Left renal pelvis (tissue), 4 donors: ENCODE data around the gene PCNX1. TPM values are rescaled to one million over a fixed set of nuclear protein-coding genes. Genes with fewer than 3 reads are reported as not detected.
"Not testable (repeated sequence)": the region's sequence is repeated elsewhere in the genome, so short reads cannot be mapped to it uniquely, and the experiment has no call there.

Source experiments
- DNase-seq, 4 donors: peaks; one replicate each; pipeline ENCODE4 v3.0.0-alpha.2; 2013; ENCODE audit warnings: low read depth in 4 of 4, low spot score in 3 of 4
- polyA plus RNA-seq, 4 donors: library from polyadenylated mRNA; unstranded; fragments of 120-200 nt; gene quantifications; one replicate each; pipeline ENCODE4 v1.2.1, GENCODE V29; 2013; ENCODE audit not compliant: insufficient read length in 4 of 4

PCNX1 gene
- polyA plus RNA-seq, 4 donors: 28.9 to 55.7 (median 42.6) TPM

GRCh38 chr14:71004481-71004880 lies 97.2 kb downstream of the PCNX1 start:
- DNase-seq: no peak

- DNase-seq: no peak
Observed at GRCh38 chr14:71005076-71005475, 97.8 kb downstream of the PCNX1 start.

- no peak for DNase-seq
Observed at GRCh38 chr14:71006200-71006563, 98.9 kb downstream of the PCNX1 start.

- no peak for DNase-seq
Observed at GRCh38 chr14:71011479-71011878, 104.2 kb downstream of the PCNX1 start.

GRCh38 chr14:71012888-71013287 lies 105.6 kb downstream of the PCNX1 start:
- no peak for DNase-seq

- DNase-seq: peak in 1 of 4 donors; percentile 7
Observed at GRCh38 chr14:71013551-71014192, 106.4 kb downstream of the PCNX1 start.

GRCh38 chr14:71019917-71020316 lies 112.7 kb downstream of the PCNX1 start:
- not testable (repeated sequence) for DNase-seq

GRCh38 chr14:71021347-71022011 lies 114.2 kb downstream of the PCNX1 start:
- DNase-seq: no peak

GRCh38 chr14:71022012-71022869 lies 115.0 kb downstream of the PCNX1 start:
- DNase-seq: no peak

GRCh38 chr14:71022939-71023338 lies 115.7 kb downstream of the PCNX1 start:
- DNase-seq: no peak

GRCh38 chr14:71029236-71029781 lies 122.0 kb downstream of the PCNX1 start:
- DNase-seq: no peak

GRCh38 chr14:71031000-71031399 lies 123.7 kb downstream of the PCNX1 start:
- no peak for DNase-seq

- no peak for DNase-seq
Observed at GRCh38 chr14:71036433-71036832, 129.2 kb downstream of the PCNX1 start.

GRCh38 chr14:71048393-71048792 lies 141.1 kb downstream of the PCNX1 start:
- DNase-seq: no peak

- no peak for DNase-seq
Observed at GRCh38 chr14:71049435-71050133, 142.3 kb downstream of the PCNX1 start.

- no peak for DNase-seq
Observed at GRCh38 chr14:71050227-71050823, 143.1 kb downstream of the PCNX1 start.

GRCh38 chr14:71054706-71055105 lies 147.4 kb downstream of the PCNX1 start:
- no peak for DNase-seq

- no peak for DNase-seq
Observed at GRCh38 chr14:71056168-71056567, 148.9 kb downstream of the PCNX1 start.

- no peak for DNase-seq
Observed at GRCh38 chr14:71060274-71060673, 153.0 kb downstream of the PCNX1 start.

- DNase-seq: no peak
Observed at GRCh38 chr14:71060825-71061455, 153.7 kb downstream of the PCNX1 start.
